NCI-H345 treated with DMSO at 0.1 percent for 48 hours (cell line): ENCODE data around the gene SSBP2.

Experiments
- DNase-seq: peaks from one replicate; lab custom pipeline; 2025; ENCODE audit not compliant: unreplicated experiment; lab: John Stamatoyannopoulos, UW

The SSBP2 gene

GRCh38 chr5:81751009-81751835 is at the start of gene SSBP2:
Gene SSBP2, minus strand, starts transcription at chr5:81751097. Its CDS starts 55 bp downstream, at chr5:81751042.
- peak; percentile 93 for DNase-seq

- DNase-seq: no peak
These were observed 44.8 kb upstream of the SSBP2 start for GRCh38 chr5:81795666-81796065.

GRCh38 chr5:81794226-81794625 is 43.3 kb upstream of the SSBP2 start:
- DNase-seq: no peak

GRCh38 chr5:81790336-81790735 is 39.4 kb upstream of the SSBP2 start:
- no peak for DNase-seq

GRCh38 chr5:81789033-81789432 is 38.1 kb upstream of the SSBP2 start:
- DNase-seq: no peak

- no peak for DNase-seq
These were observed 37.4 kb upstream of the SSBP2 start for GRCh38 chr5:81788329-81788728.

- DNase-seq: no peak
These were observed 36.8 kb upstream of the SSBP2 start for GRCh38 chr5:81787474-81788242.

GRCh38 chr5:81786991-81787390 is 36.1 kb upstream of the SSBP2 start:
- no peak for DNase-seq

GRCh38 chr5:81786496-81786895 is 35.6 kb upstream of the SSBP2 start:
- no peak for DNase-seq

GRCh38 chr5:81785322-81785721 is 34.4 kb upstream of the SSBP2 start:
- no peak for DNase-seq

GRCh38 chr5:81783401-81783800 is 32.5 kb upstream of the SSBP2 start:
- DNase-seq: no peak

GRCh38 chr5:81782811-81783210 is 31.9 kb upstream of the SSBP2 start:
- no peak for DNase-seq

GRCh38 chr5:81779916-81780266 is 29.0 kb upstream of the SSBP2 start:
- no peak for DNase-seq

GRCh38 chr5:81779125-81779915 is 28.4 kb upstream of the SSBP2 start:
- DNase-seq: no peak

GRCh38 chr5:81778642-81779041 is 27.7 kb upstream of the SSBP2 start:
- no peak for DNase-seq

GRCh38 chr5:81776258-81776657 is 25.4 kb upstream of the SSBP2 start:
- no peak for DNase-seq

- no peak for DNase-seq
These were observed 23.5 kb upstream of the SSBP2 start for GRCh38 chr5:81774374-81774773.

- DNase-seq: no peak
These were observed 22.7 kb upstream of the SSBP2 start for GRCh38 chr5:81773574-81773973.

GRCh38 chr5:81773161-81773560 is 22.3 kb upstream of the SSBP2 start:
- DNase-seq: no peak

GRCh38 chr5:81772488-81772887 is 21.6 kb upstream of the SSBP2 start:
- no peak for DNase-seq

GRCh38 chr5:81768935-81769452 is 18.1 kb upstream of the SSBP2 start:
- no peak for DNase-seq
